ENCODE results near the gene PLXNA2.

The PLXNA2 gene

DNA sequence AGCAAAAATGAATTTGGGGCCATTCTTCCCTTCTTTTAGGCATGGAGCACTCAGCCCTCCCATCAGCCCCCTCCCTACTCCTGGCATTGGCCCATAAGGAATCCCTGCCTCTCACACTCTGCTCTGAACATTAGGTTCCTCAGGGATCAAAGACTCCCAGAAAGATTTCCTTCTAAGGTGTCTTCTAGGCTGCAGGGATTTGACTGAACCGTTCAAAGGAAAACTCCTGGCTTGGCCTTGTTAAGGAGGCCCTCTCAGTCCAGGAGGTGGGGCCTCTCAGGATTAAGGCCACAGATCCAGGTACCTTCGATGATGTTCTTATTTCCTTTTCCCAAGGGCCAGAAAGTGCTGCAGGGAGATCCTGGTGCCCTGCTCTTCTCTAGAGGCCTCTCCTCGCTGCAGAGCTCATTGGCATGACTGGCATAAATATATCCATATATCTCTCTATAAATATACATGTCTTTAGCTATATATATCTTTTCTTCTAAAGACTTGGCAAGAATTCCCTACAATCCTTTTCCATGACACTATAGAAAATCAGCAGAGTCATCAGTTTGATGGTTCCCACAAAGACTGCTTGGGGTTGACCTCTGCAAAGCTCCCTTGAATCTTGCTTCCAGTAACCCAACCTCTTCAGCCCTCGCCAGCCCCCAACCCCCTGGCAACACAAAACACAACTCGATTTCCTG, 59.1 kb downstream of the PLXNA2 start:
- TF ChIP-seq TAF1 (IDR thresholded peaks at IDR 0.05; ENCODE audit: borderline replicate concordance, insufficient read depth, low read length) (no peak), POLR2AphosphoS5 (IDR thresholded peaks at IDR 0.05; ENCODE audit: low read depth, low read length) (no peak), SIN3A (IDR thresholded peaks at IDR 0.05; ENCODE audit: borderline replicate concordance, insufficient read depth, low read length) (no peak), REST (IDR thresholded peaks at IDR 0.05; ENCODE audit: insufficient read depth in 1 of 2, low read depth in 2 of 2, low read length in 2 of 2) (no peak), FOXP2 (optimal IDR thresholded peaks at IDR 0.05; ENCODE audit: borderline replicate concordance, extremely low read depth, extremely low read length, insufficient read depth) (no peak)

- TF ChIP-seq REST (IDR thresholded peaks at IDR 0.05; ENCODE audit: insufficient read depth in 1 of 2, low read depth in 2 of 2, low read length in 2 of 2): no peak
- no peak for TF ChIP-seq POLR2AphosphoS5 (IDR thresholded peaks at IDR 0.05; ENCODE audit: low read depth, low read length)
- no peak for TF ChIP-seq TAF1 (IDR thresholded peaks at IDR 0.05; ENCODE audit: borderline replicate concordance, insufficient read depth, low read length)
- no peak for TF ChIP-seq FOXP2 (optimal IDR thresholded peaks at IDR 0.05; ENCODE audit: borderline replicate concordance, extremely low read depth, extremely low read length, insufficient read depth)
- TF ChIP-seq SIN3A (IDR thresholded peaks at IDR 0.05; ENCODE audit: borderline replicate concordance, insufficient read depth, low read length): no peak
These were observed 59.9 kb downstream of the PLXNA2 start for GRCh38 chr1:208183977-208184911.

DNA sequence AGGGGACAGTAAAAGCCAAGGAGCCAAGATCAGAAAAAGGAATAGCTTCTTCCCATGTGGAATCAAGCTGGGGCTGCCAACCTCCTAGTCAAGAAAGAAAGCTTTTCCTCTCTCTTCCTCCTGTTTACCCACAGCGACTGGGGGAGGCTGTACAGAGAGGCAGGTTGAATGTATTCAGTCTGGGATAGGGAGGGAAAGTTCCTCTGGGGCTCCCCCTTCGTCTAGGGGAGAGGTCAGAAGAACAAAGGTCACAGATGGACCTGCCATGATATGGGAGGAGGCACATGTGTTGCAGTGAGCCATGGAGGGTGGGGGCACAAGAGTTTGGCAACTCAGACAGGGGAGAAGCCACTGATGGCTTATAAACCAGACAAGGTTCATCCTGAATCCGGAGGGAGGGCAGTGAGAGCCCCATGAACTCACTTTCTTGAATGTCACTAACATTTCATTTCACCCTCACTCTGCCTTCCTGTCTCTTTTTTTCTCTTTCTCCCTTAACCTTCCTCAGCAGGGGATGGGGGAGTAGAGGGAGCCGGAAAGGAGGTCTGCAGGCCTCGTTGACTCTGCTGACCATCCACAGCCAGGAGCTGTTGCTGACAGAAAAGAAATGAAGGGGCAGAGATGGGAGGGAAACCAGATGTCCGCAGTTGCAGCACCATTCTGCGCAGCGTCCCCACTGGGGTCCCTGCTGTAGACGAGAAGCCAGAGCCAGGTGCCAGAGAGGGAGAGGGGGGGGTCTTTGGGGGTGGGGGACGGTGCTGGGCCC, 61.1 kb downstream of the PLXNA2 start:
- TF ChIP-seq SIN3A (IDR thresholded peaks at IDR 0.05; ENCODE audit: borderline replicate concordance, insufficient read depth, low read length) (no peak), TAF1 (IDR thresholded peaks at IDR 0.05; ENCODE audit: borderline replicate concordance, insufficient read depth, low read length) (no peak), POLR2AphosphoS5 (IDR thresholded peaks at IDR 0.05; ENCODE audit: low read depth, low read length) (no peak), FOXP2 (optimal IDR thresholded peaks at IDR 0.05; ENCODE audit: borderline replicate concordance, extremely low read depth, extremely low read length, insufficient read depth) (no peak), REST (IDR thresholded peaks at IDR 0.05; ENCODE audit: insufficient read depth in 1 of 2, low read depth in 2 of 2, low read length in 2 of 2) (no peak)

DNA sequence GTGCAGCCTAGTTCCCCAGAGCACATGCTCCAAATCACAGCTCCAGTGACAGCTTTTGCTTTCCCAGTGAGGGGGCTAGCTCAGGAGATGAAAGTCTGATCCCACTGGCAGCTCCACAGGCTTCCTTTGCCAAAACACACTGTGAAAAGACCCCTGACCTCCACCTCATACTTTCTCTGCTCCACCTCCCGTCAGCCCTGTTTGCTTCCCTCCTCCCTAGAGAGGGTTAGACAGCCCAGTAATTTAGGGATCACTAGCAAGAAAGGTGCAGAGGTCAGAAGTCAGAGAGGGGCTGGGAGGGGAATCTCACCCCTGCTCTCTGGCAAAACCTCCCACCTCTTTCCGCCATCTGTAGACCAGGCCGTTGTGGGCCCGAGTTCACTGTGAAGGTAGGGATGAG, 62.8 kb downstream of the PLXNA2 start:
- no peak for TF ChIP-seq REST (IDR thresholded peaks at IDR 0.05; ENCODE audit: insufficient read depth in 1 of 2, low read depth in 2 of 2, low read length in 2 of 2)
- no peak for TF ChIP-seq FOXP2 (optimal IDR thresholded peaks at IDR 0.05; ENCODE audit: borderline replicate concordance, extremely low read depth, extremely low read length, insufficient read depth)
- TF ChIP-seq SIN3A (IDR thresholded peaks at IDR 0.05; ENCODE audit: borderline replicate concordance, insufficient read depth, low read length): no peak
- no peak for TF ChIP-seq TAF1 (IDR thresholded peaks at IDR 0.05; ENCODE audit: borderline replicate concordance, insufficient read depth, low read length)
- TF ChIP-seq POLR2AphosphoS5 (IDR thresholded peaks at IDR 0.05; ENCODE audit: low read depth, low read length): no peak
